ENCODE measurements around the gene KMT2B.
A peak's percentile ranks its signal among the peaks of the same experiment; 100 is the strongest.

KMT2B gene

DNA sequence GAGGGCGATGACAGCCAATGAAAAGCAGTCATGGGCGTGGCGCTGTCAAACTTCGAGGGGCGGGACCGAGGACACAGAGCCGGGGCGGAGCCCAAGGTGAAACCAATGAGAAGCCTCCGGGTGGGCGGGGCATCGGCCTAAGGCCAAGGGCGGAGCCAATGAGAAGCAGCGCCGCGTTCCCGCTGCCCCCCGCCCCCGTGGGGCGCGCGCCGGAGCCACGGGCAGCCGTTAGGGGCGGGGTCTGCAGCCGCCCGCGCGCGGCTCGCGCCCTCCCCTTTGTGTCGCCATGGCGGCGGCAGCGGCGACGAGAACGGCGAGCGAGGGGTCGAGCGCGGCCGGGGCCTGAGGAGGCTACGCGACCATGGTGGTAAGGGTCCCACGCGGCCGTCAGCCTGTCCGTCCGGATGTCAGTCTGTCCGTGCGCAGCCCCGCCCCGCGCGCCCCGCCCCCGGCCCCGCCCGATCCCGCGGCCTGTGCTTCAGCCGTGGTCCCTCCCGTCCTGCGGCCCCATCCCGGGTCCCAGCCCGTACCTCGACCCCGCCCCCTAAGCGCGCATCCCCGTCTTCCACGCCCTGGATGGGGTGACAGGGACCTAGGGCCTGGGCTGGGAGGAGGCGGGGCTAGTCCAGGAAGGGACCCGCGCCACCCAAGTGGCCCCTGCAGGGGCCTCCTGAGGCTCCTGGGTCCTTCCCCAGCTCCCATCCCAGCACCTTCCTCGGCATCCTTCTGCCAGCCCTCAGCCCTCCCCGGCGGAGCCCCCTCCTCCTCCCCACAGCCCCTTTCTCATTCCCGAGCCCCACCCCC is 57.7 kb downstream of the KMT2B start, which contains the start of gene ARHGAP33:
ARHGAP33 (plus strand) TSS at position 267 of the 804 bp plus-strand sequence; CDS start at position 362, 95 bp downstream.
- no peak within 1 kb of the TSS for H3K27ac ChIP-seq
- peak; percentile 57 for DNase-seq (ENCODE audit: low read depth, low spot score)

DNA sequence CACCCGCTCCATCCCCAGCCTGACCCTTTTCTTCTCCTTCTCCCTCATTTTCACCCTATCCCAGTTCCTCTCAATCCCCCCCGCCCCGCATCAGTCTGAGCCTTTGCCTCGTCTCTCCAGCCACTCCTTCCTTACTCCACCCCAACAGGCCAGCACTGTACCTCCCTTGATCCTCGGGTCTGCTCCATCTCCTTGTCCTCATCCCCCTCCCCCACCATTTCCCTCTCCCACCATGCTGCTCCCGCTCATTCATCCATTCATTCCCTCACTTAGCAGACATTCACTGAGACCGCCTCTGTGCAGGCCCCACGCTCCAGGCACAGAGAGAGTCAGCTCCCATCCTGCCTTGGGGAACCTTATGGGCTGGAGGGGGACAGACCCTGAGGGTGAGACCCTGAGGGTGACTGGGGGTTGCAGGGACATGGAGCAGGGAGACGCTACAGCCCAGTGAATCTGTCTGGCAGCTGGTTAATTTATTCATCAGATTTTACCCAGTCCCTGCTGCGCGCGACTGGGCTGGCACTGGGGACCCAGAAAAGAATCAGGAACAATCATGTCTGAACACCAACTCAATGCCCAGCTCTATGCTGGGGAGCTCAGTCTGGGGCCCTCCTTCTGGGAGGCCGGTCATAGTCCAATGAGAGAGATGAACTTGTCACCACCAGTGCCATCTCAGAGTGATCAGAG is 58.4 kb downstream of the KMT2B start:
- no peak overlapping the region for H3K27ac ChIP-seq
- DNase-seq (ENCODE audit: low read depth, low spot score) = no peak

DNA sequence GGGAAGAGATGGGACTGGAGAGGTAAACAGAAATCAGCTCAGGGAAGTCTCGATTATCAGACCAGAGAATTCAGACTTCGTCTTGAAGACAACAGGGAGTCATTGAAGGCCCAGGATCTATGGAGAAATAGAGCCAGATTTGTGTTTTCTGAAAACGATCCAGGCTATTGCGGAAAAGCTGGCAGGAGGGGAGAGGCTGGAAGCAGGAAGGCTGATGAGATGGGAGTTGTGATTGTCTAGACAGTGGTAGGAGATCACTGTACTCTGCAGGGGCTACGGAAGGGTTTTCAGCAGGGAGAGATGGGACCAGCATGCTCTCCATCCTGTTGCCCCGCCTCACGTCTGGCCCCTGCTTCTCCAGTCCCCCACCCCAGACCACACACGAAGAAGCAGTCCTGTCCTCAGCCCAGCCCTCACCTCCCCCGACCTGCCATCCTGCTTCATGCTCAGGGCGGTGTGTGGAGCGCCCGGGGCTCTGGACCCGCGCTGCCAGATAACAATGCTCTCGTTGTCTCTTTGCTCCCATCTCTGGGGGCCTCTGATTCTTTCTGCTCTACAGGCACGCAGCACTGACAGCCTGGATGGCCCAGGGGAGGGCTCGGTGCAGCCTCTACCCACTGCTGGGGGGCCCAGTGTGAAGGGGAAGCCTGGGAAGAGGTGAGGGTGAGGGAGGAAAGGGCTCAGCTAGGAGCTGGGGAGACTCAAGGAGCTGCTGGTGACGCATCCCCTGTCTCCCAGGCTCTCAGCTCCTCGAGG is 59.5 kb downstream of the KMT2B start:
- DNase-seq (ENCODE audit: low read depth, low spot score) = no peak
- H3K27ac ChIP-seq = no peak overlapping the region

DNA sequence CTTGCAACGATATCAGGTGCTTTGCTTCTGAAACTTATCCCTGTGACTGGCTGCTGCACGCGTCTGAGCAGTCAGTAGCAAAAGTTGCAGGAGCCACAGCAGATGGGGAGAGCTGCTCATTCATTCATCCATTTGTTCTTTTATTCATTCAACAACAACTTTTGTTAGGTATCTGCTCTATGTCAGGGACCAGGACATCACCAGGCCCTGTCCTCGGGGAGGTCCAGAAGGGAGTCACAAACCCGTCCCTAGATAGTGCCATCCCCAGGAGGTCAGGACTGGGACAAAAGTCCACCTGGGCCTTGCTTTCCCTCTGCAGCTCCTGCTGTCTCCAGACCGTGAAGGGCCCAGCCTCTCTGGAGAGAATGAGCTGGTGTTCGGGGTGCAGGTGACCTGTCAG is 60.2 kb downstream of the KMT2B start:
- no peak overlapping the region for H3K27ac ChIP-seq

DNA sequence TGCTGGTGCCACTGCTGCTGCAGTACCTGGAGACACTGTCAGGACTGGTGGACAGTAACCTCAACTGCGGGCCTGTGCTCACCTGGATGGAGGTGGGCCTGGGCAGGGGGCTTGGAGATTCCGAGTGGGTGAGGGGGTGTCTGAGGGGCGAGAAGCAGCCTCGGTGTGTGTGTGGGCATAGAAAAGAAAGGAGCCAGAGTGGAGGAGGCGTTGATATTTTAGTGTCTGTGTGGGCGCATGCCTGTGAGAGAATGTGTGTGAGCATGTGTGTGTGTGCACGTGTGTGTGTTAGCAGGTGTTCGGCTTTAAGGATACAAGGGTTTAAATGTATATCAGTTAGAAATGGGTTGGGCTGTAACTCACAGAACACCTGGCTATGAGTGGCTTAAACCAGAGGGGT is 61.2 kb downstream of the KMT2B start:
- DNase-seq (ENCODE audit: low read depth, low spot score) = no peak
- no peak overlapping the region for H3K27ac ChIP-seq

More for the DNA sequence above, 60.2 kb downstream of the KMT2B start:
- no peak for DNase-seq (ENCODE audit: low read depth, low spot score)

DNA sequence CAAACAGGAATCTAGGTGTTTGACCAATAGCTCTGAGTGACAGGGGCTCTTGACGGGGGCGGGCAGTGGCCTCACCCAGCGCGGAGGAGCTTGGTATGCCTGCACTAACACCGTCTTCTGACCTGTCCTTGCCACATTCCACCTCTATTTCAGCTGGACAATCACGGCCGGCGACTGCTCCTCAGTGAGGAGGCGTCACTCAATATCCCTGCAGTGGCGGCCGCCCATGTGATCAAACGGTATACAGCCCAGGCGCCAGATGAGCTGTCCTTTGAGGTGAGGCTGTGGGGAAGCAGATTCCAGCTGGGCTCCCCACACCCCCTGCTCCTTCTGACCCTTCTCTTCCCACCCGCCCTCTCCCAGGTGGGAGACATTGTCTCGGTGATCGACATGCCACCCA is 62.3 kb downstream of the KMT2B start:
- DNase-seq (ENCODE audit: low read depth, low spot score) = no peak
- no peak overlapping the region for H3K27ac ChIP-seq

DNA sequence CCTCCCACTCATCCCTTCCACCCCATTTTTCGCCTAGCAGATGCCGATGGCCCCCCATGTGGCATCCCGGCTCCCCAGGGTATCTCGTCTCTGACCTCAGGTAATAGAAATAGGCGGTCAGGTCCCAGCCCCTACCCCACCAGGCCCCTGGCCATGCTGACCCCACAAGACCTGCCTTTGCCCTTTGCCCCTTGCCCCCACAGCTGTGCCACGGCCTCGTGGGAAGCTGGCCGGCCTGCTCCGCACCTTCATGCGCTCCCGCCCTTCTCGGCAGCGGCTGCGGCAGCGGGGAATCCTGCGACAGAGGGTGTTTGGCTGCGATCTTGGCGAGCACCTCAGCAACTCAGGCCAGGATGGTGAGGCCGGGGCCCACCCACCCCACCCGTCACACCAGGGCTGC is 62.9 kb downstream of the KMT2B start:
- H3K27ac ChIP-seq = no peak overlapping the region
- DNase-seq (ENCODE audit: low read depth, low spot score) = no peak

DNA sequence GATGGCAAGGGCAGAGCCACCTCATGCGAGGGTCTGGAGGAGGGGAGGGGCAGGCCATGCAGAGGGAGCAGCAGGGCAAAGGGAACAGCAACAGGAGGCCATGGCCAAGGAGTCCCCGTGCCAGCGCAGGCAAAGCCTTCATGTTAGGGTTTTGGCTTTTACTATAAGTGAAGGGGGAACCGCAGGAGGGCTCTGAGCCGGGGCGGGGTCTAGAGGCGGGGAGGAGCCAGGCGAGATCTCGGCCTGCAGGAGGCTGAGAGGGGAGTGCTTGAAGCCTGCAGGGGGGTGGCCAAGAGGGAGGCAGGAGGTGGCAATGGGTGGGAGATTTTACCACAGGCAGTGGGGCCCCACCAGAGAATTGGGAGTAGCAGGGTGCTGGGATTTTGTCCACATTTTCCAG is 63.8 kb downstream of the KMT2B start:
- DNase-seq (ENCODE audit: low read depth, low spot score) = no peak
- H3K27ac ChIP-seq = no peak overlapping the region

DNA sequence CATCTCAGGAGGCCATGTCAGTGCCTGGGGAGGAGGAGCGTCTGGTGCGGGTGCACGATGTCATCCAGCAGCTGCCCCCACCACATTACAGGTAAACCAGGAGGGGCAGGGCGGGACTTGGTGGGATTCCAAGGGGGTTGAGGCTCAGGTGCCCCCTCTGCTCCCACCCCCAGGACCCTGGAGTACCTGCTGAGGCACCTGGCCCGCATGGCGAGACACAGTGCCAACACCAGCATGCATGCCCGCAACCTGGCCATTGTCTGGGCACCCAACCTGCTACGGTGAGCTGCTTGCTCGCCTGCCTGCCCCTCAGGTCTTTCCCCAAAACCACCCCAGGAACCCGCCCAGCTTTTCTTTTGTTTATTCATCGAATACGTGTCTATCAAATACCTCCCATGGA is 64.8 kb downstream of the KMT2B start:
- no peak overlapping the region for H3K27ac ChIP-seq
- DNase-seq (ENCODE audit: low read depth, low spot score) = no peak

DNA sequence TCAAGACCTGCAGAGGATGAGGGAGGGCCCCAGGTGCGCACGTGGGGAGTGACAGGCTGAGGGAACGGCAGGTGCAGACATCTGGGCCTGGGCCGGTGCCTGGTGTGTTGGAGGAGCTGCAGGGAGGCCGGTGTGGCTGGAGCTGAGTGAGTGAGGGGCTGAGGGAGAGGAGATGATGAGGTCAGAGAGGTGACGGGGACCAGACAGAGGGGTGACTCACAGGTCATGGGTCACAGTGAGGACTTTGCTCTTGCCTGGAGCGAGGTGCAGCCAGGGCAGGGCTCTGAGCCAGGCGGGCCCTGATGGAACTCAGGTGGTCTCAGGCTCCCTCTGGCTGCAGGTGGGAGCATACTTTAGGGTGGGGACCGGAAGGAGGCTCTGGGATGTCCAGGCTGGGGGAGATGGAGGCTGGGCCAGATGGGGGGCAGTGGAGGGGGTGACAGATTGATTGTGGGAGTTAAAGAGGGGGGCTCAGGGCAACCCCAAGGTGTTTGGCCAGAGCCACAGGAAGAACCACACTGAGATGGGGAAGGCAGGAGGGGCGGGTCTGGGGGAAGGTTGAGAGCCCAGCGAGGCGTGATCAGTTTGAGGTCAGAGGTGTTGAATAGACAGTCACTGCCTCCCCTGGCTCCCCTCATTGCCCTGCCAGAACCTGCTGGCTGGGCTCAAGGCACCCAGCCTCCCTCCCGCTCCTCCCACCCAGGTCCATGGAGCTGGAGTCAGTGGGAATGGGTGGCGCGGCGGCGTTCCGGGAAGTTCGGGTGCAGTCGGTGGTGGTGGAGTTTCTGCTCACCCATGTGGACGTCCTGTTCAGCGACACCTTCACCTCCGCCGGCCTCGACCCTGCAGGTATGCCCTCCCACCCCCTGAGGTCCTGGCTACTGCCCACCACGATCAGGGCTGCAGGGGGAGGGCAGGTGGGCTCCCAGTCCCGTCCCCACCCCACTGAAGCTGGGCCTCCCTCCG is 65.9 kb downstream of the KMT2B start:
- no peak for DNase-seq (ENCODE audit: low read depth, low spot score)

DNA sequence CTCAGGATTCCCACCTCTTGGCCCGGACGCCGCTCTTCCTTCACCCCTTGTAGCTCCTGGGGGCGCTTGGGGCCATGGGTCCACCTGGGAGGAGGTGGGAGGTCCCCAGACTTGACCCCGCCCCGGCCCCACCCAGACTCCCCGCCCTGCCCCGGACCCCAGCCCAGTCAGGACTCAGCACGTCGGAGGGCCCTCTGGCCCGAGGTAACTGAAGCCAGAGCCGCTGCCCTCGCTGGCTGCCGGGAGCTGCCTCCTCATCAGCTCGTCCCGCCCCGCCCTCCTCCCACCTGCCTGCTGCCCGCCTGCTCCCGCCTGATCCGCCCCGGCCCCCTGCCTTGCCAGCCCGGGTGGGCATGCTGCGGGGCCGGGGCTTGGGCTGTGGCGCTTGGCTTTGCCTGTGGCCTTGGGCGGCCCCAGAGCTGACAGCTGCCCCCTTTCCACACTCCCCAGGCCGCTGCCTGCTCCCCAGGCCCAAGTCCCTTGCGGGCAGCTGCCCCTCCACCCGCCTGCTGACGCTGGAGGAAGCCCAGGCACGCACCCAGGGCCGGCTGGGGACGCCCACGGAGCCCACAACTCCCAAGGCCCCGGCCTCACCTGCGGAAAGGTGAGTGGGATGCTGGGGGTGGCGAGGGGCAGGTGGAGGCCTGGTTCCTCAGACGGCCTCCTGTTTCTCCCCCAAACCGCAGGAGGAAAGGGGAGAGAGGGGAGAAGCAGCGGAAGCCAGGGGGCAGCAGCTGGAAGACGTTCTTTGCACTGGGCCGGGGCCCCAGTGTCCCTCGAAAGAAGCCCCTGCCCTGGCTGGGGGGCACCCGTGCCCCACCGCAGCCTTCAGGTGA is 66.9 kb downstream of the KMT2B start:
- no peak for DNase-seq (ENCODE audit: low read depth, low spot score)
- H3K27ac ChIP-seq = no peak overlapping the region

More for the DNA sequence above, 65.9 kb downstream of the KMT2B start:
- no peak overlapping the region for H3K27ac ChIP-seq

DNA sequence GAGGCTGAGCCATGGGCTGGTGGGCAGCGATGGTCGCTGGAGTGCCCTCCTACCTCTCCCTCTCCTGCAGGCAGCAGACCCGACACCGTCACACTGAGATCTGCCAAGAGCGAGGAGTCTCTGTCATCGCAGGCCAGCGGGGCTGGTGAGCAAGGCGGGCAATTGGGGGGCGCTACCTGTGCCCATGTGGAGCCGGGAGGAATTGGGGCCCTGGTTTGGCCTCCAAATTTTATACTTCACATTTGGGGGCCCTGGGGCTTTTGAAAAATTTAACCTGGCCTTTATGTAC is 67.5 kb downstream of the KMT2B start:
- DNase-seq (ENCODE audit: low read depth, low spot score) = no peak
- H3K27ac ChIP-seq = no peak overlapping the region

DNA sequence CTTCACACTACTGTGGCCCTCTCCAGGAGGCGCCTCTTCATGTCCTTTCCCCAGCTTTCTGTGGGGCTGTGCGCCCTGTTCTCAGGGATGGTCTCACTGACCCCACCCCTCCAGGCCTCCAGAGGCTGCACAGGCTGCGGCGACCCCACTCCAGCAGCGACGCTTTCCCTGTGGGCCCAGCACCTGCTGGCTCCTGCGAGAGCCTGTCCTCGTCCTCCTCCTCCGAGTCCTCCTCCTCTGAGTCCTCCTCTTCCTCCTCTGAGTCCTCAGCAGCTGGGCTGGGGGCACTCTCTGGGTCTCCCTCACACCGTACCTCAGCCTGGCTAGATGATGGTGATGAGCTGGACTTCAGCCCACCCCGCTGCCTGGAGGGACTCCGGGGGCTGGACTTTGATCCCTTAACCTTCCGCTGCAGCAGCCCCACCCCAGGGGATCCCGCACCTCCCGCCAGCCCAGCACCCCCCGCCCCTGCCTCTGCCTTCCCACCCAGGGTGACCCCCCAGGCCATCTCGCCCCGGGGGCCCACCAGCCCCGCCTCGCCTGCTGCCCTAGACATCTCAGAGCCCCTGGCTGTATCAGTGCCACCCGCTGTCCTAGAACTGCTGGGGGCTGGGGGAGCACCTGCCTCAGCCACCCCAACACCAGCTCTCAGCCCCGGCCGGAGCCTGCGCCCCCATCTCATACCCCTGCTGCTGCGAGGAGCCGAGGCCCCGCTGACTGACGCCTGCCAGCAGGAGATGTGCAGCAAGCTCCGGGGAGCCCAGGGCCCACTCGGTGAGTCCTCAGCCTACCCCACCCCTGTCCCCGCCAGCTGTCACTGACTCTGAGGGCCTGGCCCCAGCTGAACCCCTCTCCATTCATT is 68.7 kb downstream of the KMT2B start:
- DNase-seq (ENCODE audit: low read depth, low spot score) = no peak
- no peak overlapping the region for H3K27ac ChIP-seq

DNA sequence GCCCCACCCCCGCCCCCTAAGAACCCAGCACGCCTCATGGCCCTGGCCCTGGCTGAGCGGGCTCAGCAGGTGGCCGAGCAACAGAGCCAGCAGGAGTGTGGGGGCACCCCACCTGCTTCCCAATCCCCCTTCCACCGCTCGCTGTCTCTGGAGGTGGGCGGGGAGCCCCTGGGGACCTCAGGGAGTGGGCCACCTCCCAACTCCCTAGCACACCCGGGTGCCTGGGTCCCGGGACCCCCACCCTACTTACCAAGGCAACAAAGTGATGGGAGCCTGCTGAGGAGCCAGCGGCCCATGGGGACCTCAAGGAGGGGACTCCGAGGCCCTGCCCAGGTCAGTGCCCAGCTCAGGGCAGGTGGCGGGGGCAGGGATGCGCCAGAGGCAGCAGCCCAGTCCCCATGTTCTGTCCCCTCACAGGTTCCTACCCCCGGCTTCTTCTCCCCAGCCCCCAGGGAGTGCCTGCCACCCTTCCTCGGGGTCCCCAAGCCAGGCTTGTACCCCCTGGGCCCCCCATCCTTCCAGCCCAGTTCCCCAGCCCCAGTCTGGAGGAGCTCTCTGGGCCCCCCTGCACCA is 69.5 kb downstream of the KMT2B start:
- no peak for DNase-seq (ENCODE audit: low read depth, low spot score)
- no peak overlapping the region for H3K27ac ChIP-seq

All from epithelial cell of prostate (primary cell).